Stomach smooth muscle (tissue), 2 donors: ENCODE measurements around the gene C13orf46.

Experiments used
- H3K27ac ChIP-seq: one replicate; pipeline ENCODE4 v1.7.0; 2013; ENCODE audit warnings: mild to moderate bottlenecking, low read length, inconsistent platforms
- H3K27me3 ChIP-seq, 2 donors: one replicate each; pipeline ENCODE4 v1.7.0; 2013; ENCODE audit warnings: low read length in 2 of 2; ENCODE audit not compliant: insufficient read depth in 2 of 2, control insufficient read depth in 1 of 2
- H3K36me3 ChIP-seq, 2 donors: one replicate each; pipeline ENCODE4 v1.7.0; 2013; ENCODE audit warnings: low read length in 2 of 2; ENCODE audit not compliant: control insufficient read depth in 2 of 2, insufficient read depth in 2 of 2
- H3K4me1 ChIP-seq: one replicate; pipeline ENCODE4 v1.7.0; 2013; ENCODE audit warnings: low read length; ENCODE audit not compliant: control insufficient read depth, insufficient read depth
- H3K4me3 ChIP-seq, 2 donors: one replicate each; pipeline ENCODE4 v1.7.0; 2013; ENCODE audit warnings: low read length in 2 of 2
- H3K9ac ChIP-seq, 2 donors: one replicate each; pipeline ENCODE4 v1.7.0; 2013; ENCODE audit warnings: low read length in 2 of 2, mild to moderate bottlenecking in 1 of 2
- H3K9me3 ChIP-seq, 2 donors: one replicate each; pipeline ENCODE4 v1.7.0; 2013; ENCODE audit warnings: low read length in 2 of 2; ENCODE audit not compliant: control insufficient read depth in 2 of 2
- donor health status: healthy.
- donor health status: Pancreatic carcinoma.

C13orf46 gene

GRCh38 chr13:113934576-113934975, 39.3 kb downstream of the C13orf46 start:
- Histone ChIP-seq H3K27me3 (peaks cover 12 to 15% of the 10 kb centered on the region in 2 donors), H3K36me3 (no peaks in the 10 kb centered on the region), H3K9me3 (no peaks in the 10 kb centered on the region), H3K27ac (no peak overlapping the region), H3K4me1 (peaks cover 18% of the 10 kb centered on the region), H3K4me3 (no peak overlapping the region), H3K9ac (no peak overlapping the region)

- Histone ChIP-seq H3K4me3 (no peak overlapping the region), H3K9ac (no peak overlapping the region), H3K27me3 (peaks cover 8 to 15% of the 10 kb centered on the region in 2 donors), H3K27ac (no peak overlapping the region), H3K9me3 (no peaks in the 10 kb centered on the region), H3K4me1 (peaks cover 24% of the 10 kb centered on the region), H3K36me3 (no peaks in the 10 kb centered on the region)
Observed at GRCh38 chr13:113933901-113934300, 40.0 kb downstream of the C13orf46 start.

DNA sequence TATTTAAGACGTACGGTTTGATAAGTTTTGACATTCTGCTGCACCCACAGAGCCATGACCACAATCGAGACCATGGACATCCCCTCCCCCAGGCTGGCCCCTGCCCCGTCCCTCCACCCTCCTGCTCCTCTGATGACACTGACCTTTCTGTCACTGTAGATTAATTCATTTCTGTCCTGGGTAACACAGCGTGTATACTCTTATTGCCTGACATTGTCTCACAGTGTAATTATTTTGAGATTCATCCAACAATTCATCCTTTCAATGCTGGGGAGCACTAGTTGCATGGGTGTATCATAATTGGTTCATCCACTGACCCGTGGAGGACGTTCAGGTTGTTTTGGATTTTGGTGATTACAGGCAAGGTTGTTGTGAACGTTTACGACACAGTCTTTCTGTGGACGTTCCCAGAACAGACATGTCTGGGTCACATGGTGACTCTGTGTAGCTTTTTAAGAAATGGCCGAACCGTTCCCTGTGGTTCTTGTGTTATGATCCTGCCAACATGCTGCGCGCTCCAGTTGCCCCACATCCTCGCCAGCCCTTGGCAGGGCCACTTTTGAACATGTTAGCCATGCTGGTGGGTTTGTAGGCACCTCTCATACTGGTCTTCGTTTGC, 41.9 kb downstream of the C13orf46 start:
- Histone ChIP-seq H3K9ac (no peak overlapping the region), H3K36me3 (no peaks in the 10 kb centered on the region), H3K4me1 (peaks cover 33% of the 10 kb centered on the region), H3K4me3 (no peak overlapping the region), H3K27me3 (peaks cover 3 to 15% of the 10 kb centered on the region in 2 donors), H3K9me3 (no peaks in the 10 kb centered on the region), H3K27ac (no peak overlapping the region)

GRCh38 chr13:113930671-113931637, 42.9 kb downstream of the C13orf46 start:
- no peak overlapping the region for H3K27ac ChIP-seq
- H3K9ac ChIP-seq: no peak overlapping the region
- H3K36me3 ChIP-seq: no peaks in the 10 kb centered on the region
- H3K27me3 ChIP-seq: peaks cover 0 to 10% of the 10 kb centered on the region in 2 donors
- H3K4me3 ChIP-seq: no peak overlapping the region
- H3K4me1 ChIP-seq: peaks cover 32% of the 10 kb centered on the region
- H3K9me3 ChIP-seq: no peaks in the 10 kb centered on the region

- Histone ChIP-seq H3K9me3 (no peaks in the 10 kb centered on the region), H3K27ac (no peak overlapping the region), H3K9ac (peak overlapping the region in 1 of 2 donors; percentile 37)
Observed at GRCh38 chr13:113929628-113930615, 44.0 kb downstream of the C13orf46 start.

DNA sequence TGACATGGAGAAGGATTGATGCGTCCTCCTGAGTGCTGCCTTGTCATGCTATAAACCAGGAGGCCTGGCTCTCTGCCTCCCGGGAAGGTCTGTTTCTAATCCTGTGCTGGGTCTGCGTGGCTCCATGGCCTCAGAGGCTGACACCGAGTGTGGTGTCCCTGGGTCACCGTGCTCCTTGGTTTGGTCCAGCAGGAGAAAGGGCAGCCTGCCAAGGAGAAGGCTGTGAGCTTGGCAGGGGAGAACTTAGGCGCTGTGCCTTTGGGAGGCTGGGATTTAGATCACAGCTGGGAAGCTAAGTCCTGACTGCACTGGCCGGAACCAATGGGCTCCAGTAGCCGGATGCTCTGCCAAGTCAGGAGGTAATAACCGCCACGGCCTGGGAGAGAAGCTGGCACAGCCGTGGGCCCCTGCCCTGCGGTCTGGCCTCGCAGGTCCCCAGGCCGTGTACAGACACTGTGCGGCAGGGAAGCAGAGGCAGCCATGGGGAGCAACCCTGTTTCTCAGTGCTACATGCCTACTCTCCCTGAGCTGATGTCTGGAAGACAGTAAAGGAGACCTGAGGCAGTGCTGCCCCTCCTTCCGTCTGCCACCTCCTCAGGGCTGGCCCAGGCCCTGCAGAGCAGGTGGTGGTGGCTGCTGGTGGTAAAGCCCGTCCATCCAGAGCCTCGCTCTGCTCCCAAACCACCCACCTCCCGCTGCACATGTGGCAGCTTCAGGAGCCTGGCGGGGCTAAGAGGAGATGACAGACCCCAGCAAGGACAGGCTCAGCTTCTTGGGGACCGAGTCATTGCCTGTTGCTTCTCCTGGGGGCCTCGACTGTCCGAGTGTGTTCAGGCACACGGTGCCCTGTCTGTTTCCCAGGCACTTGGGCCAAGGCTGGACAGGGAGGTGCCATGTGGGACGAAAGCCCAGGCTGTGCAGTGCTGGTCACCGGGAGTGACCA, 44.9 kb downstream of the C13orf46 start:
- H3K4me1 ChIP-seq: peaks cover 25% of the 10 kb centered on the region
- peaks cover 0 to 5% of the 10 kb centered on the region in 2 donors for H3K27me3 ChIP-seq
- peak overlapping the region in 1 of 2 donors; percentile 52 for H3K4me3 ChIP-seq
- H3K9ac ChIP-seq: peak overlapping the region; percentile 21 to 37
- H3K27ac ChIP-seq: no peak overlapping the region
- no peaks in the 10 kb centered on the region for H3K36me3 ChIP-seq
- H3K9me3 ChIP-seq: no peaks in the 10 kb centered on the region

More at GRCh38 chr13:113929628-113930615, 44.0 kb downstream of the C13orf46 start:
- no peak overlapping the region for H3K4me3 ChIP-seq
- no peaks in the 10 kb centered on the region for H3K36me3 ChIP-seq
- peaks cover 25% of the 10 kb centered on the region for H3K4me1 ChIP-seq
- H3K27me3 ChIP-seq: peaks cover 0 to 5% of the 10 kb centered on the region in 2 donors

GRCh38 chr13:113927661-113928581, 46.0 kb downstream of the C13orf46 start:
- no peak overlapping the region for H3K9ac ChIP-seq
- H3K27me3 ChIP-seq: peaks cover 0 to 5% of the 10 kb centered on the region in 2 donors
- no peaks in the 10 kb centered on the region for H3K36me3 ChIP-seq
- H3K9me3 ChIP-seq: peaks cover 0 to 1% of the 10 kb centered on the region in 2 donors
- H3K4me3 ChIP-seq: no peak overlapping the region
- H3K4me1 ChIP-seq: peaks cover 25% of the 10 kb centered on the region
- H3K27ac ChIP-seq: no peak overlapping the region

DNA sequence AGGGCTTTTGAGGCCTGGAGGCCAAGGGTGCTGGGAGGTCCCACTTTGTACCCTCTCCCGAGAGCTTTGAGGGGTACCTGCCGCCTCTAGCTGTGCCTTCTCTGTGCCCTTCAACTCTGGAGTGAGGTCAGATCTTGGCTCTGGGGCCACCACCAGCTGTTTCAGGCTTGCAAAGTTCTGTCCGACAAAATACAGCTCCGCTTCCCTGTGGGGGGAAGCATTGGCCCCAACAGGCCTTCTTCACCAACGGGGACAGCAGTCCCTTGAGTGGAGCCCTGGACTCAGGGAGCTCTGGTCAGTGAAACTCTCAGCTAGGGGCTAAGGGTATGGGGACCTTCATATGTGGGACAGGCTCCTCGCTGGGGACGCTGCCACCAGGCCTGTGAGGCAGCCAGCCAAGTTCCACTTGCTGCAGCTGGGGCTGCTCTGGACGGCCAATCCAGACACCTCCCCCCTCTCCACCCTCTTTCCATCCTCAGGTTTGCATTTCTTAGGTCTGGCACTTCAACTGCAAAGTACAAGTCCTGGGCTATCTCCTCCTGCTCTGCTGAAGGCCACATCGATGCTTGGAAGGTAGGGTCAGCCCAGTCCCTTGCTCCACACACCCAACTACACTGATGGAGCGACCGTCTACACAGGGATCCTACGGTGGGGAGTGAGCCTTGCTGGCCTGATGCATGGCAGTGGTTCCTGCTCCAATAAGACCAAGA, 46.8 kb downstream of the C13orf46 start:
- Histone ChIP-seq H3K4me3 (no peak overlapping the region), H3K27ac (peak overlapping the region; percentile 6), H3K9ac (no peak overlapping the region), H3K36me3 (no peaks in the 10 kb centered on the region), H3K4me1 (peaks cover 25% of the 10 kb centered on the region), H3K9me3 (peaks cover 0 to 9% of the 10 kb centered on the region in 2 donors), H3K27me3 (peaks cover 0 to 2% of the 10 kb centered on the region in 2 donors)
